ENCODE data around the gene CNPY4.
"Not testable (repeated sequence)": the region's sequence is repeated elsewhere in the genome, so short reads cannot be mapped to it uniquely, and the experiment has no call there.

Gene CNPY4

DNA sequence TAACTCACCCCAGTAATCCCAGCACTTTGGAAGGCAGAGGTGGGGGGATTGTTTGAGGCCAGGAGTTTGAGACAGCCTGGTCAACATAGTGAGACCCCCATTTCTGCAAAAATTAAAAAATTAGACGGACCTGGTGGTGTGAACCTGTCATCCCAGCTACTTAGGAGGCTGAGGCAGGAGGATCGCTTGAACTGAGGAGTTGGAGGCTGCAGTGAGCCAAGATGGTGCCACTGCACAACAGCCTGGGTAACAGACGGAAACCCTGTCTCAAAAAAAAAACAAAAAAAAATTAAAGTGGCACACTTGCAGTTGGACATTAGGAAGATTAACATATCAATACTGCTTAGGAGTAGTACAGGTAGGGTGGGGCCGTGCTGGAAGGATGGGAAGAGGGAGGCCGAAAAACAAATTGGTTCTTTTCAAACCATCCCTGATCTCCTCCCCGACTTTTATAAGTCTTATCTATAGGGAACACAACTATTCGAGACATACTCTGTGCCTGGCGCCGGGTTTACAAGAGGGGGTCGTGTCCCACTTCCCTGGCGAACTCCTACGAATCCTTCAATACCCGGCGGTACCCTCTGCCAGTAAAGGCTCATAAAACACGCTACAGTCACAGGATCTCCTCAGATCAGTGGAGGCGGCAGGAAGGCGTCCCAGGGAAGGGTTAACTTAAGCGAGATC is 904 bp upstream of the CNPY4 start:
- DNase-seq (ENCODE audit: low read depth, low spot score): no peak

DNA sequence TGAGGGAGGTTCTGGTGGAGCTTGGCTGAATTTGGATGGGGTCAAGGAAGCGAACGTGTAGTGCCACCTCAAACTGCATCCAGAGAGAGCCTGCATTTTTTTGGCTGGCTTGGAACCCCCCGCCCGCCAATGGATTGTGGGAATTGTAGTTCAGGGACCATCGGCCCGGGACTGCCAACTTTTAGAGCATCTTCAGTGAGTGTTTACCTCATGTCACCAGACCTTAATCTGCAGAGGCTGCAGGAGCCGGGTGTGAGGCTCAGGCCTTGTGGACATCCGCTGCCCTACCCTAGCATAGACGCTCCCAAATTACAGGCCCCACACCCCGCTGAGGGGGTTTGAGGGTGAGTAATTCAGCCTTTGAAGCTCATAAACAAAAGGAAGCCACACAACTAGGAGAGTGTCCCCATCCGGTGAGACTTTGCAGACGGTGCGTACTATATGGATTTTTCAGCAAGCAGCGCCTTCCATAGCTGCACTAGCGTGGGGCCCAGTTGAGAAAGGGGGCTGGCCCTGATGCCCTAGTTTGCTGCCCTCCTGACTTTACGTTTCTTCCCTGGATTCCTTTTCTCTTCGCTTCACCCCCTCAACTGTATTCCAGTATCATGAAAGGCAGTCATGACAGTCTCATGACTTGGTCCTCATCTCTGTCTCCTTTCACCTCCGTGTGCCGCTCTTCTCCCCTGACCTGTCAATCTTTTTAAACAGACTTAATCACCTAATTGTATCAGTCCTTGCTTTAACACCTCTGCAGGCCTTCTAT is 717 bp downstream of the CNPY4 start:
- DNase-seq (ENCODE audit: low read depth, low spot score): no peak

DNA sequence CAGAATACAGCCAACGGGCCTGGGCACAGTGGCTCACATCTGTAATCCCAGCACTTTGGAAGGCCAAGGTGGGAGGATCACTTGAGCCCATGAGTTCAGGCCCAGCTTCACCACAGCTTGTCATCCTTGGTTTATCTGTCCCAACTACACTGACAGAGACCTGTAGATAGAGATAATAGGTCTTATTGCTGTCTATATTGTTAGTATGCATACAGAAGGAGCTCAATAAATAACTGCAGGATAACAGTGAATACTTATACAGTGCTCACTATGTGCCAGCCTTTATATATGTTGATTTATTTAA is 1.3 kb downstream of the CNPY4 start:
- DNase-seq (ENCODE audit: low read depth, low spot score): no peak

DNA sequence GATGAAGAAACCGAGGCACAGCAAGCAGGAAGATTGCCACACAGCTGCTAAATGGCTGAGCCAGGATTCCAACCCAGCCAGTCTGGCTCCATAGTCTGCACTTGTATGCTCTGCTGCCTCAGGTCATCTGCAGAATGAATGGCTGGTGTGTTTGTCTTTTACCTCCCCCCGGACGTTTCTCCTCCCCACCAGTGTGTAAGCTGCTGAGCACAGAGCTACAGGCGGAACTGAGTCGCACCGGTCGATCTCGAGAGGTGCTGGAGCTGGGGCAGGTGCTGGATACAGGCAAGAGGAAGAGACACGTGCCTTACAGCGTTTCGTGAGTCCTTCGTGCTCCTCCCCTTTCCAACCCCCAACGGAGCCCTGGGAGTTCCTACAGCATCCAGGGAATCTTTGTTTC is 2.6 kb downstream of the CNPY4 start:
- DNase-seq (ENCODE audit: low read depth, low spot score): no peak

DNA sequence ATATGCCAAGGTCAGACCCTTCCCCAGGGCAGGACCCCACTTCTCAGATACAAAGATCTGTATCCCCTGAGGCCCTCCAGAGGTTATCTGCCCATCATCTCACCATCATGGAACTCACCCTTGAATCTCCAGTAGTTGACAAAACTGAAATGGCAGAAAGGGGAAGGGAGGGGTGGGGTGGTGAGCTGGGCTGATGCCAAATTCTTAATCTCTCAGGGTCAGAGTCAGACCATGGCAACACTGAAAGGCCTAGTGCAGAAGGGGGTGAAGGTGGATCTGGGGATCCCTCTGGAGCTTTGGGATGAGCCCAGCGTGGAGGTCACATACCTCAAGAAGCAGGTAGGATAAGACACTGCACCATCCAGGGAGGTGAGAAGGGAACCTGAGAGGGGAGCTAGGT is 3.1 kb downstream of the CNPY4 start:
- DNase-seq (ENCODE audit: low read depth, low spot score): no peak

DNA sequence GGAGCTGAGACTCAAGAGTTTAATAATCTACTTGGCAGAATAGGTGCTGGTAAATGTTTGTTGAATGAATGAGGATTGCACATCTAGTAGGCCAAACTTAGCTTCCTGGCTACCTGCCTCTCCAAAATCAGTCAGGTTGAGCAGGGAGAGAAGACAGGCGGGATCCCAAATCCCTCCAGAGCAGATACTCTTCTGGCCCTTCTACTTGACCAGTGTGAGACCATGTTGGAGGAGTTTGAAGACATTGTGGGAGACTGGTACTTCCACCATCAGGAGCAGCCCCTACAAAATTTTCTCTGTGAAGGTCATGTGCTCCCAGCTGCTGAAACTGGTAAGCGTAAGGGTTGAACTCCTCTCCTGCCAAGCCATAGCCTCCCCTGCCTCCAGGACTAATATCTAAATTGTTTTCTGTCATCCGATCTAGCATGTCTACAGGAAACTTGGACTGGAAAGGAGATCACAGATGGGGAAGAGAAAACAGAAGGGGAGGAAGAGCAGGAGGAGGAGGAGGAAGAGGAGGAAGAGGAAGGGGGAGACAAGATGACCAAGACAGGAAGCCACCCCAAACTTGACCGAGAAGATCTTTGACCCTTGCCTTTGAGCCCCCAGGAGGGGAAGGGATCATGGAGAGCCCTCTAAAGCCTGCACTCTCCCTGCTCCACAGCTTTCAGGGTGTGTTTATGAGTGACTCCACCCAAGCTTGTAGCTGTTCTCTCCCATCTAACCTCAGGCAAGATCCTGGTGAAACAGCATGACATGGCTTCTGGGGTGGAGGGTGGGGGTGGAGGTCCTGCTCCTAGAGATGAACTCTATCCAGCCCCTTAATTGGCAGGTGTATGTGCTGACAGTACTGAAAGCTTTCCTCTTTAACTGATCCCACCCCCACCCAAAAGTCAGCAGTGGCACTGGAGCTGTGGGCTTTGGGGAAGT is 5.1 kb downstream of the CNPY4 start:
- DNase-seq (ENCODE audit: low read depth, low spot score): no peak

DNA sequence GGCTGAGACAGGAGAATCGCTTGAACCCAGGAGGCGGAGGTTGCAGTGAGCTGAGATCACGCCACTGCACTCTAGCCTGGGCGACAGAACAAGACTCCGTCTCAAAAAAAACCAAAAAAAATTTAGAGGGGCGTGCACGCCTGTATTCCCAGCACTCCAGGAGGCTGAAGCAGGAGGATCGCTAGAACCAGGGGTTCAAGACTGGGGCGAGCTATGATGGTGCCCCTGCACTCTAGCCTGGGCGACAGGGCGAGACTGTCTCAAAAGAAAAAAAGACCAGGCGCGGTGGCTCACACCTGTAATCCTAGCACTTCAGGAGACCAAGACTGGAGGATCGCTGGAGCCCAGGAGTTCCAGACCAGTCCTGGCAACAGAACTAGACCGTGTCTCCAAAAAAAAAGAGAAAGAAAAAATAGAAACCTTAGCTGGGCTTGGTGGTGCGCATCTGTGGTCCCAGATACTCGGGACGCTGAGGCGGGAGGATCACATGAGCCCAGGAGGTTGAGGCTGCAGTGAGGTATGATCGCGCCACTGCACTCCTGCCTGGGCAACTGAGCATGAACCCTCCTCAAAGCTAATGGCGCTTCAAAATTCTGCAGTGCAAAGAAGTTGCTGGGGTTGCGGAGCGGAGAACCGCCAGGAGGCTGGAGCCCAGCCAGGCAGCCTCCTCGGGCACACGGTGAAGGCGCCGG is 7.0 kb downstream of the CNPY4 start:
- DNase-seq (ENCODE audit: low read depth, low spot score): no peak

DNA sequence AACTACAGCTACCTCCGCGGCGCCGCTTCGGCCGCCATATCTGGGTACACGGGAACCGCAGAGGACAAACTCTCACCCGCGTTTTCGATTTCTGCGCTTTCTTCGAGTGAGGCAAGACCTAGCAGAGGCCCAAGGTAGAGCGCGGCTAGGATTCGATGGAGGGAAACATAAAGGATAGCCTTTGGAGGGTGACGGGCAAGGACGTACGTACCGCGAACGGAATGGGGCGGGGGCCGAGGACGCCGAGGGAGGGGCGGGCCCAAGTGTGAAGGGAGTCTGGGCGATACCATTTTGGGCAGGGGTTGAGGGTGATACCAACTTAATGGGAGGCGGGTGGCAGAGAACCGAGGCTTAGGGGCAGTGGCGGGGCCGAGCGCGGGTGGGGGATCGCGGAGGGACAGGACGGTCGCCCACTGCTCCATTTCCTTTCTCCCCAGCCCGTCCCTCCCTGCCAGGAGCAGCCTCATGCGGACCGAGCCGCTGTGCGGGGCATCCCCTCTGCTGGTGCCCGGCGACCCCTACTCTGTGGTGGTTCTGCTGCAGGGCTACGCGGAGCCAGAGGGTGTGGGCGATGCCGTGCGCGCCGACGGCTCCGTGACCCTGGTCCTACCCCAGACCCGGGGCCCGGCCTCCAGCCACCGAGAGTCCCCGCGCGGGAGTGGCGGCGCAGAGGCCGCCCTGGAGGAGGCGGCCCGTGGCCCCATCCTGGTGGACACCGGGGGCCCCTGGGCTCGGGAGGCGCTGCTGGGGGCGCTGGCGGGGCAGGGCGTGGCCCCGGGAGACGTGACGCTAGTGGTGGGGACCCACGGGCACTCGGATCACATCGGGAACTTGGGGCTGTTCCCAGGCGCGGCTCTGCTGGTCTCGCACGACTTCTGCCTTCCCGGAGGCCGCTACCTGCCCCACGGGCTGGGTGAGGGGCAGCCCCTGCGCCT is 7.8 kb downstream of the CNPY4 start, which contains the start of gene MBLAC1:
TSS of gene MBLAC1 (plus strand) at position 37 of the 935 bp plus-strand sequence. CDS start at position 466, 429 bp downstream.
- DNase-seq (ENCODE audit: low read depth, low spot score): no peak

DNA sequence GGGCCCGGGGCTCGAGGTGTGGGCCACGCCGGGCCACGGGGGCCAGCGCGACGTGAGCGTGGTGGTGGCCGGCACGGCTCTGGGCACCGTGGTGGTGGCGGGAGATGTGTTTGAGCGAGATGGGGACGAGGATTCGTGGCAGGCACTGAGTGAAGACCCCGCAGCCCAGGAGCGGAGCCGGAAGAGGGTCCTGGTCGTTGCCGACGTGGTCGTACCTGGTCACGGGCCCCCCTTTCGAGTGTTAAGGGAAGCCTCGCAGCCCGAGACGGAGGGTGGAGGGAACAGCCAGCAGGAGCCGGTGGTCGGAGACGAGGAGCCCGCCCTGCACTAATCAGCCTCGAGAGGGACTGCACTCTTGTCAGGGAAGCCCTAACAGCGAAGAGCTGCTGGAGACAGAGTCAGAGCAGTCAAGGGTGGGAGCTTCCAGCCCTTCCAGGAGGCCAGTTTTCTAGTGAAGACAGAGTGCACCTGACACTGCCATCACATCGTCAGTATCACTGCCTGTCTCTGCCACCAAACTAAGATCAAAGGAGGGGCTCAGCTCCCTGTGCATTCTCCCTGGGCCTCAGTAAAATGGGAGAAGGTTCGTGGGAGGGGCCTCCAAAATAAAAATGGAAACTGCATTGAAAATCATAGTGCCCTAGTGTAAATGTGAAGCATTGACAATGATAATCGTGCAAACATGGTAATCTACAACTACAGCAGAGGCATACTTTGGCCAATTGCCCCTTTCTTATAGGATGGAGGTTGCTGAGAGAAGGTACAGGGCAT is 8.6 kb downstream of the CNPY4 start:
- DNase-seq (ENCODE audit: low read depth, low spot score): no peak

DNA sequence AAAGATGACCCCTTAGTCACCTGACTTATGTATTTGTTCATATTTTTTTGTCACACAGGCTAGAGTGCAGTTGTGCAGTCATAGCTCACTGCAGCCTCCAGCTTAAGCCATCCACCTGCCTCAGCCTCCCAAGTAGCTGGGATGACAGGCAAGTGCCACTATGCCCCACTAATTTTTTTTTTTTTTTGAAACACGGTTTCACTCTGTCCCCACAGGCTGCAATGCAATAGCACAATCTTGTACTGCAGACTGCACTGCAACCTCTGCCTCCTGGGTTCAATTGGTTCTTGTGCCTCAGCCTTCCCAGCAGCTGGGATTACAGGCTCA is 9.2 kb downstream of the CNPY4 start:
- no peak for DNase-seq (ENCODE audit: low read depth, low spot score)

DNA sequence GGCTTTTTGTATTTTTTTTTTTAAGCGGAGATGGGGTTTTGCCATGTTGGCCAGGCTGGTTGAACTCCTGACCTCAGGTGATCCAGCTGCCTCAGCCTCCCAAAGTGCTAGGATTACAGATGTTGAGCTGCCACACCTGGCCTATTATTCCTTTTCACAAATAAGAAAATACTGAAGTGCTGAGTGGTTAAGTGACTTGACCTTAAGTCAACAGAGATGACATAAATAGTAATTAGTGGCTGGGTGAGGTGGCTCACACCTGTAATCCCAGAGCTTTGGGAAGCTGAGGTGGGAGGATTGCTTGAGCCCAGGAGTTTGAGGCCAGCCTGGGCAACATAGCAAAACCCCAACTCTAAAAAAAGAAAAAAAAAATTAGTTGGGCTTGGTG is 10.8 kb downstream of the CNPY4 start:
- DNase-seq (ENCODE audit: low read depth, low spot score): not testable (repeated sequence)

DNA sequence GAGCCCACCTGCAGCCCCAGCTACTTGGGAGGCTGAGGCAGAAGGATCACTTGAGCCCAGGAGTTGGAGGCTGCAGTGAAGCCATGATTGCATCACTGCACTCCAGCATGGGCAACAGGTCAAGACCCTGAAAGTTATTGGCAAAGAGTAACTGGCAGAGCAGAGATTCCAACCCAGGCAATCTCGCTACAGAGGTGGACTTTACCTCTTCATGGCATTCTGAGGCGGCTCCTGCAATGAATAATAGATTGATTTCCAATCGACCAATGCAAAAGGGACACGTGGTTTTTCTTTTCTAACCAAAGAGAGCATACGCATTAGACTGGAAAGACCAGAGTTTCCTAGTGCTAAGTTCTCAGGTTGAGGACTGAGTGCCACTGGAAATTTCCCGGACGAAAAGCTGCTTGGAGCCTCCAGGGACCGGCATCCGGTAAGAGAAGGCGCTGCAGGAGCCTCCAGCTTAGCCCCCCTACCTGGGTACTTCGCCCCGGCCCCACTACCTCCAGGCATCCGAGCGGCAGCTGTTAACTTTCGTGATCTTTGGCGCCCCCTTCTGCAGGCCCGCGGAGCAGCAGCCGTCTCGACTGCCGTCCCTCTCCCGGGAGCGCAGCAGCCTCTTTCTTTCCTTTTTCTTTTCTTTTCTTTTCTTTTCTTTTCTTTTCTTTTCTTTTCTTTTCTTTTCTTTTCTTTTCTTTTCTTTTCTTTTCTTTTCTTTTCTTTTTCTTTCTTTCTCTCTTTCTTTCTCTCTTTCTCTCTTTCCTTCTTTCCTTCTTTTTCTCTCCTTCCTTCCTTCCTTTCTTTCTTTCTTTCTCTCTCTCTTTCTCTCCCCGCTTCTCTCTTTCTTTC is 11.4 kb downstream of the CNPY4 start:
- DNase-seq (ENCODE audit: low read depth, low spot score): no peak

DNA sequence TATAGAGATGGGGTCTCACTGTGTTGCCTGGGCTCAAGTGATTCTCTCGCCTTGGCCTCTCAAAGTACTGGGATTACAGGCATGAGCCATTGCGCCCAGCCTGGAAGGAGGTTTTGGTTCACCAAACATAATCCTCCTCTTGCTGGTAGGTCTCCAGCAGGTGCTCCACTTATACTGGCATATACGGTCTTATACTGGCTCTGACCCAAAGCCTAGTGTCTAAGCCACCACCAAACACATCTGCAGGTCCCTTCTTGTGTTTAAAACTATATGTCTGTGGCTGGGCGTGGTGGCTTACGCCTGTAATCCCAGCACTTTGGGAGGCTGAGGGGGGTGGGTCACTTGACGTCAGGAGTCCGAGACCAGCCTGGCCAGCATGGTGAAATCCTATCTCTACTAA is 12.7 kb downstream of the CNPY4 start:
- no peak for DNase-seq (ENCODE audit: low read depth, low spot score)

DNA sequence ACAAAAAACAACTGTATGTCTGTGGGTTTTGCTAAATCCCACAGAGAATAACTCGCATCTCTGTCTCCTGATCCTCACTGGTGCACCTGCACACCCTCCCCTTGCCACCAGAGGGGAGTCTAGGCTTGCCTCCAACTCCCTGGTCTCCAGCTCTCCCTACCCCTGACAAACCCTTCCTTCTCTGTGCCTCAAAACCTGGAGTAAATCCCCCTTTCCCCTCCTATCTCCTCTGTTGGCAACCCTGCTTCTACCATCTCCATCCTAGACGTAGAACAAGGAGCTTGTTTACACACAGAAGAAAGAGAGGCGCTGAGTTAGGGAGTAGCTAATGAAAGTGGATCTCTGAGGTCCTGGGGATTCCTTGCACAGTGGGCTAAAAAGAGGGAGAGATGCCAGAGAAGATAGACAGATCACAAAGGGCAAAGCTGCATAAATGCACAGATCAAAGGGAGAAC is 13.3 kb downstream of the CNPY4 start:
- DNase-seq (ENCODE audit: low read depth, low spot score): no peak

DNA sequence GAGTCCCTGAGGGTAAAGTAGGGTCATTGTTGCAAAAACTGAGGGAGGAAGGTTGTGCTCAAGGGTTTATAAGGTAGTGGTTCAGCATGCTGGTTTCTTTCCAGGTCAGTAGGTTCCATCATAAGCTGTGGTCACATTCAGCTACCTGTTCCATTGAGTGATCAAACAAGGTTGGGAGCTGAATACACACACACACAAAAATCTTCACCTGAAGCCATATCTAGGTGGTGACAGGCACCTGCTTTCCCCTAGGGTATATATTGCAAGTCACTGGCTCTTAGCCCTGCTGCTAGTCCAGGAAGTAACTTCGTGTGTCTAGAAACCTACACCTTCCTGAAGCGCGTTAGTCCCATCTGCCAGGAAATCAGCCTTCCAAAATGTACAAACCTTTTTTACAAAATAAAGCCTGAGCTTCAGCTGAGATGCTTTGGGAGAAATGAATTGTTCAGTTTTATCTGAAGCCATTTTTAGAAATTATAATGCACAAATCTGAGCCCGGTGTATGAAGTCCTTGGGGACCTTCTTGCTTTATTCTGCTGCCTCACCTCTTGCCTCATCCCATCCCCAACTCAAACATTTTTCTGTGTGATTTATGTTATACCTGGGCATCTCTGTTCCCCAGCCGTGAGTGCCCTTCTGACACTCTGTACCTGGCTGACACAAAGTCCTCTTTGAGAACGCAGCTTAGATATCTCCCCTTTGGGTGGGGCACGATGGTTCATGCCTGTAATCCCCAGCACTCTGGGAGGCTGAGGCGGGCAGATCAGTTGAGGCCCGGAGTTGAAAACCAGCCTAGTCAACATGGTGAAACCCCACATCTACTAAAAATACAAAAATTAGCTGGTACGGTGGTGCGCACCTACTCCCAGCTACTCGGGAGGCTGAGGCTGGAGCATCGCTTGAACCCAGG is 18.7 kb downstream of the CNPY4 start:
- no peak for DNase-seq (ENCODE audit: low read depth, low spot score)

DNA sequence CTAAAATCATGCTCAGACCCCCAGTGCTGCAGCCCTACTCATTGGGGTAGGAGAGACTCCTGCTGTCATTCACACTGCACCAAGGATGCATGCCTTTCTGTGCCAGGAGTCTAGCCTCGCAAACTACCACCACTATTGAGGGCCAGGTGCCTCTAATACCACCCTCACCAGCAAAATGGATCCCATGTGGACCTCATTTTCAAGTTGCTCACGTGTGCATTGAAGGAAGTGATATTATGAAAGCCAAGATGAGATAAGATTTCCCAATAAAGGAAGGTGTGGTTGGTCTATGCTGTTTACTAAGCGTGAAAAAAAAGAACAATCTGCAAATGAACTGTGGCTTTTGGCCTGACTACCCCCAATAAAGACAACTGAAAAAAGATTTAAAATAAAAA is 22.1 kb downstream of the CNPY4 start:
- DNase-seq (ENCODE audit: low read depth, low spot score): no peak

DNA sequence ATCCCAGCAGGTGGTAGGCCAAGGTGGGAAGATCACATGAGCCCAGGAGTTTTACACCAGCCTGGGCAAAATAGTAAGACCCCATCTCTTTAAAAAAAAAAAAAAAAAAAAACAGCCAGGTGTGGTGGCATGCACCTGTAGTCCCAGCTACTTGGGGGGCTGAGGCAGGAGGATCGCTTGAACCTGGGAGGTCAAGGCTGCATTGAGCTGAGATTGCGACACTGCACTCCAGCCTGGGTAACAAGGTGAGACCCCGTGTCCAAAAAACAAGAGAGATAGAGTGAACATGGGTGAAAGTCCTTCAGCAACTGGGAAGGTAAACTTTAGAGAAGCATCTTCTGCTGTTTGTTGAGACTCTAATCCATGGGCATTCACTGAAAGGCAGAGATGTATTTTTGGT is 23.0 kb downstream of the CNPY4 start:
- DNase-seq (ENCODE audit: low read depth, low spot score): no peak

DNA sequence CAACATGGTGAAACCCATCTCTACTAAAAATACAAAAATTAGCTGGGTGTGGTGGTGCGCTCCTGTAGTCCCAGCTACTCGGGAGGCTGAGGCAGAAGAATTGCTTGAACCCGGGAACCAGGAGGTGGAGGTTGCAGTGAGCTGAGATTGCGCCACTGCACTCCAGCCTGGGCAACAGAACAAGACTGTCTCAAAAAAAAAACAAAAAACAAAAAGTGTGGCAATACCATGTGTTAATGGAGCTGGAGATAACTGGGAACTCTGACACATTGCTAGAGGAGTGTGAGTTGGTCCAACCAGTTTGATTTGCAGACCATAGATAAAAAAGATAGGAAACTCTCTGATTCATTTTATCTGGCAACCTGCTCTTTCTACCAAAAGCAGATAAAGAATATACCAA is 26.9 kb downstream of the CNPY4 start:
- DNase-seq (ENCODE audit: low read depth, low spot score): not testable (repeated sequence)
